OCI-LY1 (cell line): ENCODE data around the gene ACHE.
"Not testable (repeated sequence)": the region's sequence is repeated elsewhere in the genome, so short reads cannot be mapped to it uniquely, and the experiment has no call there.

Source experiments
- H2AFZ ChIP-seq: fragments of 200-600 bp; sonication (generic), shearing (Covaris generic); 2 replicates; pipeline ENCODE4 v1.6.0; 2014; ENCODE audit warnings: antibody characterized with exemption, mild to moderate bottlenecking, low read length
- H3F3A ChIP-seq: fragments of 200-600 bp; sonication (generic), shearing (Covaris generic); 2 replicates; pipeline ENCODE4 v1.6.0; 2014; ENCODE audit warnings: mild to moderate bottlenecking, antibody characterized with exemption, low read length, moderate library complexity; ENCODE audit not compliant: insufficient read depth
- H3K27ac ChIP-seq: fragments of 200-600 bp; sonication (generic); 2 replicates; pipeline ENCODE4 v1.5.1; 2014; ENCODE audit warnings: low read length, mixed run types, mild to moderate bottlenecking, low read depth; ENCODE audit not compliant: poor library complexity, severe bottlenecking
- H3K27me3 ChIP-seq: fragments of 200-600 bp; sonication (generic); 2 replicates; pipeline ENCODE4 v1.6.0; 2014; ENCODE audit warnings: antibody characterized with exemption, mild to moderate bottlenecking, low read length, moderate library complexity; ENCODE audit not compliant: insufficient read depth
- H3K36me3 ChIP-seq: fragments of 200-600 bp; sonication (generic); 2 replicates; pipeline ENCODE4 v1.6.1; 2014; ENCODE audit warnings: mild to moderate bottlenecking, antibody characterized with exemption, low read length, moderate library complexity, mixed read lengths; ENCODE audit not compliant: insufficient read depth
- H3K4me1 ChIP-seq: fragments of 200-600 bp; sonication (generic); 2 replicates; pipeline ENCODE4 v1.5.1; 2014; ENCODE audit warnings: mild to moderate bottlenecking, low read length, moderate library complexity; ENCODE audit not compliant: insufficient read depth, severe bottlenecking
- H3K4me2 ChIP-seq: fragments of 200-600 bp; sonication (generic), shearing (Covaris generic); 2 replicates; pipeline ENCODE4 v1.6.1; 2014; ENCODE audit warnings: low read length
- H3K4me3 ChIP-seq: fragments of 200-600 bp; sonication (generic); 2 replicates; pipeline ENCODE4 v1.5.1; 2014; ENCODE audit warnings: low read length, low read depth, mild to moderate bottlenecking, mixed read lengths; ENCODE audit not compliant: poor library complexity, severe bottlenecking
- H3K79me2 ChIP-seq: fragments of 200-600 bp; shearing (Covaris generic); 2 replicates; pipeline ENCODE4 v1.6.1; 2016; ENCODE audit warnings: mixed run types, low read length, mixed read lengths; ENCODE audit not compliant: insufficient read depth
- H3K9ac ChIP-seq: fragments of 200-600 bp; sonication (generic), shearing (Covaris generic); 2 replicates; pipeline ENCODE4 v1.6.1; 2014; ENCODE audit warnings: mild to moderate bottlenecking, low read length, mixed read lengths
- H3K9me2 ChIP-seq: fragments of 200-600 bp; sonication (generic), shearing (Covaris generic); 2 replicates; pipeline ENCODE4 v1.6.1; 2014; ENCODE audit warnings: low read depth, mild to moderate bottlenecking, low read length, mixed read lengths
- H3K9me3 ChIP-seq: fragments of 200-600 bp; shearing (Covaris generic); 2 replicates; pipeline ENCODE4 v1.6.1; 2014; ENCODE audit warnings: low read length, mixed read lengths
- H4K20me1 ChIP-seq: fragments of 200-600 bp; sonication (generic), shearing (Covaris generic); 2 replicates; pipeline ENCODE4 v1.6.0; 2016; ENCODE audit warnings: mild to moderate bottlenecking, low read length; ENCODE audit not compliant: insufficient read depth
- CTCF ChIP-seq: fragments of 200-600 bp; sonication (generic), shearing (Covaris generic); IDR thresholded peaks from 2 replicates; pipeline ENCODE4 v1.5.1; 2017; ENCODE audit warnings: mild to moderate bottlenecking, antibody characterized with exemption, low read length, moderate library complexity, mixed read lengths
- EZH2 ChIP-seq: fragments of 200-600 bp; sonication (generic), shearing (Covaris generic); IDR thresholded peaks from 2 replicates; pipeline ENCODE4 v1.8.0; 2017; ENCODE audit warnings: borderline replicate concordance, mixed run types, mild to moderate bottlenecking, antibody characterized with exemption, low read length, moderate library complexity, mixed read lengths

ACHE gene

GRCh38 chr7:100856871-100857282, 38.8 kb downstream of the ACHE start:
- Histone ChIP-seq H3K9ac (no peak overlapping the region), H3K79me2 (no peaks in the 10 kb centered on the region), H4K20me1 (no peaks in the 10 kb centered on the region), H3K4me2 (no peak overlapping the region), H3F3A (no peaks in the 10 kb centered on the region), H3K9me3 (no peaks in the 10 kb centered on the region), H3K9me2 (no peaks in the 10 kb centered on the region), H3K27ac (no peak overlapping the region), H3K36me3 (peaks cover 16% of the 10 kb centered on the region), H3K4me3 (no peak overlapping the region), H3K4me1 (peaks cover 19% of the 10 kb centered on the region), H3K27me3 (no peaks in the 10 kb centered on the region), H2AFZ (no peak overlapping the region)
- TF ChIP-seq CTCF = no peak
- no peak for TF ChIP-seq EZH2

GRCh38 chr7:100855515-100855914, 40.2 kb downstream of the ACHE start:
- Histone ChIP-seq H3K36me3 (peaks cover 7% of the 10 kb centered on the region), H3K79me2 (no peaks in the 10 kb centered on the region), H3K27ac (no peak overlapping the region), H2AFZ (no peak overlapping the region), H3K4me1 (peaks cover 12% of the 10 kb centered on the region), H3K9me3 (no peaks in the 10 kb centered on the region), H3K4me2 (no peak overlapping the region), H3K9ac (no peak overlapping the region), H3F3A (no peaks in the 10 kb centered on the region), H3K4me3 (no peak overlapping the region), H4K20me1 (no peaks in the 10 kb centered on the region), H3K9me2 (no peaks in the 10 kb centered on the region), H3K27me3 (no peaks in the 10 kb centered on the region)
- no peak for TF ChIP-seq CTCF
- TF ChIP-seq EZH2 = no peak

GRCh38 chr7:100854899-100855298, 40.8 kb downstream of the ACHE start:
- not testable (repeated sequence) for H2AFZ ChIP-seq, H3K27me3 ChIP-seq, H3K4me2 ChIP-seq, H3K79me2 ChIP-seq, H3K9me3 ChIP-seq, H3K4me3 ChIP-seq, H3F3A ChIP-seq, H4K20me1 ChIP-seq, H3K9ac ChIP-seq, H3K9me2 ChIP-seq, H3K27ac ChIP-seq, H3K36me3 ChIP-seq
- peaks cover 12% of the 10 kb centered on the region for H3K4me1 ChIP-seq

GRCh38 chr7:100854146-100854895, 41.4 kb downstream of the ACHE start:
- H3K27me3 ChIP-seq = no peaks in the 10 kb centered on the region
- H3F3A ChIP-seq = no peaks in the 10 kb centered on the region
- no peaks in the 10 kb centered on the region for H3K9me2 ChIP-seq
- H3K4me3 ChIP-seq = no peak overlapping the region
- H3K27ac ChIP-seq = no peak overlapping the region
- H3K9me3 ChIP-seq = no peaks in the 10 kb centered on the region
- TF ChIP-seq EZH2 (no peak), CTCF (no peak)
- H3K79me2 ChIP-seq = no peaks in the 10 kb centered on the region
- H3K9ac ChIP-seq = no peak overlapping the region
- H4K20me1 ChIP-seq = no peaks in the 10 kb centered on the region
- H3K36me3 ChIP-seq = no peaks in the 10 kb centered on the region
- no peak overlapping the region for H3K4me2 ChIP-seq
- no peak overlapping the region for H2AFZ ChIP-seq
- H3K4me1 ChIP-seq = peaks cover 12% of the 10 kb centered on the region
